HG02884 (cell line): ENCODE measurements around the gene PDZRN4.
A peak's percentile ranks its signal among the peaks of the same experiment; 100 is the strongest.
"Not testable (repeated sequence)": the region's sequence is repeated elsewhere in the genome, so short reads cannot be mapped to it uniquely, and the experiment has no call there.

Source experiments
- ATAC-seq: cut with Tn5 transposase; IDR thresholded peaks from one replicate; pipeline ENCODE4 v1.9.1; 2021; ENCODE audit warnings: mild to moderate bottlenecking, moderate library complexity; ENCODE audit not compliant: unreplicated experiment

The PDZRN4 gene

GRCh38 chr12:41213107-41213506, 25.0 kb downstream of the PDZRN4 start:
- ATAC-seq: no peak

- ATAC-seq: no peak
These were observed 25.5 kb downstream of the PDZRN4 start for GRCh38 chr12:41213648-41214047.

GRCh38 chr12:41217727-41218126, 29.6 kb downstream of the PDZRN4 start:
- no peak for ATAC-seq

GRCh38 chr12:41220931-41221330, 32.8 kb downstream of the PDZRN4 start:
- no peak for ATAC-seq

- ATAC-seq: no peak
These were observed 33.4 kb downstream of the PDZRN4 start for GRCh38 chr12:41221491-41221890.

GRCh38 chr12:41223600-41223999, 35.5 kb downstream of the PDZRN4 start:
- no peak for ATAC-seq

- ATAC-seq: no peak
These were observed 35.9 kb downstream of the PDZRN4 start for GRCh38 chr12:41224066-41224465.

GRCh38 chr12:41225179-41225578, 37.1 kb downstream of the PDZRN4 start:
- no peak for ATAC-seq

GRCh38 chr12:41228066-41228820, 40.1 kb downstream of the PDZRN4 start:
- no peak for ATAC-seq

GRCh38 chr12:41230756-41231155, 42.6 kb downstream of the PDZRN4 start:
- ATAC-seq: no peak

- no peak for ATAC-seq
These were observed 46.6 kb downstream of the PDZRN4 start for GRCh38 chr12:41234692-41235091.

GRCh38 chr12:41242603-41243002, 54.5 kb downstream of the PDZRN4 start:
- no peak for ATAC-seq

GRCh38 chr12:41248391-41248790, 60.3 kb downstream of the PDZRN4 start:
- ATAC-seq: no peak

GRCh38 chr12:41250748-41251147, 62.6 kb downstream of the PDZRN4 start:
- no peak for ATAC-seq

- ATAC-seq: no peak
These were observed 66.1 kb downstream of the PDZRN4 start for GRCh38 chr12:41254004-41254914.

GRCh38 chr12:41263196-41263595, 75.1 kb downstream of the PDZRN4 start:
- not testable (repeated sequence) for ATAC-seq

- ATAC-seq: peak; percentile 55
These were observed 76.2 kb downstream of the PDZRN4 start for GRCh38 chr12:41264281-41264680.

GRCh38 chr12:41269056-41269455, 80.9 kb downstream of the PDZRN4 start:
- ATAC-seq: no peak

GRCh38 chr12:41271489-41271888, 83.4 kb downstream of the PDZRN4 start:
- no peak for ATAC-seq

GRCh38 chr12:41274643-41275042, 86.5 kb downstream of the PDZRN4 start:
- ATAC-seq: no peak

- ATAC-seq: no peak
These were observed 89.2 kb downstream of the PDZRN4 start for GRCh38 chr12:41277100-41277945.
